Common myeloid progenitor, CD34-positive (primary cell): ENCODE results near the gene ANKMY1.

Experiments
- CTCF ChIA-PET: fragments of 350-600 bp; sonication (Branson Sonifier 250); formaldehyde crosslinking; loops from one replicate; lab custom pipeline; 2021; ENCODE audit warnings: antibody characterized with exemption; lab: Charles Lee
- POLR2A ChIA-PET: fragments of 350-600 bp; sonication (Branson Sonifier 250); formaldehyde crosslinking; loops from one replicate; lab custom pipeline; 2021; ENCODE audit warnings: antibody characterized with exemption; lab: Charles Lee
- DNase-seq, 3 donors: peaks; one replicate each; pipeline versions ENCODE4 v3.0.0 to v3.0.0-alpha.2; 2013
- H3K27ac ChIP-seq, 2 experiments: 1 replicate in 1 of 2; 2 replicates in 1 of 2; pipeline ENCODE4 v1.7.0; 2013; ENCODE audit warnings: inconsistent platforms in 2 of 2, low read length in 2 of 2, mild to moderate bottlenecking in 2 of 2, low read depth in 1 of 2, moderate library complexity in 1 of 2; ENCODE audit not compliant: severe bottlenecking in 2 of 2, insufficient read depth in 1 of 2, poor library complexity in 1 of 2
- H3K27me3 ChIP-seq, 5 experiments: replicated peaks in 2 of 5; 1 replicate in 3 of 5; 2 replicates in 2 of 5; pipeline versions ENCODE4 v1.6.1 to v1.7.0; 2013; ENCODE audit warnings: low read length in 4 of 5, mild to moderate bottlenecking in 2 of 5, moderate library complexity in 2 of 5, inconsistent platforms in 1 of 5; ENCODE audit not compliant: insufficient read depth in 5 of 5, control insufficient read depth in 4 of 5
- H3K36me3 ChIP-seq, 4 experiments: 1 replicate in 2 of 4; 2 replicates in 2 of 4; pipeline versions ENCODE4 v1.6.1 to v1.7.0; 2013; ENCODE audit warnings: low read length in 3 of 4, control low read depth in 1 of 4, mild to moderate bottlenecking in 1 of 4; ENCODE audit not compliant: control insufficient read depth in 4 of 4, insufficient read depth in 4 of 4
- H3K4me1 ChIP-seq, 4 experiments: 1 replicate in 3 of 4; 2 replicates in 1 of 4; pipeline versions ENCODE4 v1.6.1 to v1.7.1; 2013; ENCODE audit warnings: low read length in 3 of 4, mild to moderate bottlenecking in 3 of 4, control low read depth in 1 of 4, inconsistent platforms in 1 of 4, moderate library complexity in 1 of 4; ENCODE audit not compliant: control insufficient read depth in 4 of 4, insufficient read depth in 4 of 4; ENCODE audit errors: control extremely low read depth in 1 of 4
- H3K4me3 ChIP-seq, 7 experiments: 1 replicate in 4 of 7; 2 replicates in 3 of 7; pipeline versions ENCODE4 v1.5.1 to v1.7.0; 2013; ENCODE audit warnings: mild to moderate bottlenecking in 7 of 7, low read length in 6 of 7, moderate library complexity in 6 of 7, inconsistent platforms in 2 of 7, low read depth in 2 of 7, control low read depth in 1 of 7; ENCODE audit not compliant: insufficient read depth in 4 of 7, control insufficient read depth in 1 of 7; ENCODE audit errors: extremely low read depth in 1 of 7
- H3K9me3 ChIP-seq, 5 experiments: 1 replicate in 4 of 5; 2 replicates in 1 of 5; pipeline versions ENCODE4 v1.6.1 to v1.7.1; 2013; ENCODE audit warnings: low read length in 4 of 5, mild to moderate bottlenecking in 2 of 5, inconsistent platforms in 1 of 5, low read depth in 1 of 5, moderate library complexity in 1 of 5; ENCODE audit not compliant: control insufficient read depth in 4 of 5, insufficient read depth in 2 of 5; ENCODE audit errors: control extremely low read depth in 1 of 5
- WGBS: methylation state at CpG from one replicate; pipeline ENCODE4 v1.1.5; 2013; ENCODE audit not compliant: insufficient coverage; 5-methylcytosine and 5-hydroxymethylcytosine counted together

Gene ANKMY1

DNA sequence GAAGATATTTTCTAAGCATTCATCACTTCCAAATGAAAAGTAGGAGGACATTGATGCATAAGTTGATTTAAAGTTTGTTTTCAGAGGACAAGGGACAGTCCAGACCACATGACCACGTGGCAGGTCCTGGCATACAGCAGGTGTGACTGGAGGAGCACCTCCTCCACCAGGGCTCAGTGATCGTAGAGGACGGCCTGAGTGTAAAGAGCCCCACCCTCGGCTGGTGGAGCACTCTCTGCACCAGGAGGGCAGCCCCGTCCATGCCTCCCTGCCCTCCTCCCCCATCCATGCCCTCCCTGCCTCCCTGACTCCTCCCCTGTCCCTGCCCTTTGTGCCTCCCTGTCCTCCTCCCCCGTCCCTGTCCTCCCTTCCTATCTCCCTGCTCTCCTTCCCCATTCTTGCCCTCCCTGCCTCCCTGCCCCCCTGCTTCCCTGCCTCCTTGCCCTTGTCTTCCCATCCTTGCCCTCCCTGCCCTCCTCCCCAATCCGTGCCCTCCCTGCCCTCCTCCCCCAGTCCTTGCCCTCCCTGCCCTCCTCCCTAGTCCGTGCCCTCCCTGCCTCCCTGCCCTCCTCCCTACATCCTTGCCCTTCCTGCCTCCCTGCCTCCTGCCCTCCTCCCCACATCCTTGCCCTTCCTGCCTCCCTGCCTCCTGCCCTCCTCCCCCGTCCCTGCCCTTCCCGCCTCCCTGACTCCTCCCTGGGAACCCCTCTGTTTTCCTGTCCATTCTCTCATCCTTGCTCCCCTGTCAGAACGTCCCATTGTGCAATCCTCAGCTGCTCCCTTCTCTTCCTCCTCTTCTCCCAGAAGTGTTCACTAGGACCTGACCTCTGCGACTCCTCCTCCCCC, 47.9 kb downstream of the ANKMY1 start:
- WGBS: 88% methylated on average over 12 of the region's 12 CpGs
- POLR2A ChIA-PET: no interaction called here
- H3K36me3 ChIP-seq: peaks cover 0 to 25% (median 13%) of the 10 kb centered on the region in 4 experiments
- peaks cover 0 to 4% (median 4%) of the 10 kb centered on the region in 4 experiments for H3K4me1 ChIP-seq
- no peak overlapping the region for H3K27ac ChIP-seq
- H3K4me3 ChIP-seq: no peak overlapping the region
- H3K27me3 ChIP-seq: no peaks in the 10 kb centered on the region
- no peak for DNase-seq
- CTCF ChIA-PET: no interaction called here
- no peaks in the 10 kb centered on the region for H3K9me3 ChIP-seq

DNA sequence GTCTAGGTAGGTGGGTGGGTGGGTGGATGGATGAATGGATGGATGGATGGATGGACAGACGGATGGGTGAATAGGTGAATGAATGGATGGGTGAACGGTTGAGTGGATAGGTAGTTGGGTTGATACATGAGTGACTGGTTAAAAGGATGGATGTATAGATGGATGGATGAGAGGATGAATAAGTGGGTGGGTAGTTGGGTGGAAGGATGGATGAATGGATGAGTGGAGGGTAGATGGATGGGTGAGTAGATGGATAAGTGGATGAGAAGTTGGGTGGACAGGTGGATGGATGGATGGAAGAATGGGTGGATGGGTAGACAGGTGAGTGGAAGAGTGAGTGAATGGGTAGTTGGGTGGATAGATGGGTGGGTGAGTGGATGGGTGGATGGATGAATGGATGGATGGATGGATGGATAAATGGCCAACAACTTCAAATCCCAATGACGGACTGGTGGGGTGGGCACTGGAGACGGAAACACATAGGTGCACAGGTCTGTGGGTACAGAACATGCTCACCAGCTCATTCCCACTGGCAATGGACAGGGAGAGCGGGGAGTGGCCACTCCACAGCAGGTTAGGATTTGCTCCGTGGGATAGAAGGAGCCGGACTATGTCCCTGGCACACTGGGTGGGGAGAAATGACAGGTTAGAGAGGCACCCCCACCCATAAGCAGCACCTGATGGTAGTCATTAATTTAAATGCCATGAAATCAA, 48.8 kb downstream of the ANKMY1 start:
- WGBS: 96% methylated on average over 7 of the region's 7 CpGs
- Histone ChIP-seq H3K4me1 (peaks cover 0 to under 1% (median under 1%) of the 10 kb centered on the region in 4 experiments), H3K36me3 (peaks cover 0 to 25% (median 12%) of the 10 kb centered on the region in 4 experiments), H3K27me3 (no peaks in the 10 kb centered on the region), H3K4me3 (no peak overlapping the region), H3K27ac (no peak overlapping the region), H3K9me3 (no peaks in the 10 kb centered on the region)
- ChIA-PET POLR2A (no interaction called here), CTCF (no interaction called here)
- no peak for DNase-seq

DNA sequence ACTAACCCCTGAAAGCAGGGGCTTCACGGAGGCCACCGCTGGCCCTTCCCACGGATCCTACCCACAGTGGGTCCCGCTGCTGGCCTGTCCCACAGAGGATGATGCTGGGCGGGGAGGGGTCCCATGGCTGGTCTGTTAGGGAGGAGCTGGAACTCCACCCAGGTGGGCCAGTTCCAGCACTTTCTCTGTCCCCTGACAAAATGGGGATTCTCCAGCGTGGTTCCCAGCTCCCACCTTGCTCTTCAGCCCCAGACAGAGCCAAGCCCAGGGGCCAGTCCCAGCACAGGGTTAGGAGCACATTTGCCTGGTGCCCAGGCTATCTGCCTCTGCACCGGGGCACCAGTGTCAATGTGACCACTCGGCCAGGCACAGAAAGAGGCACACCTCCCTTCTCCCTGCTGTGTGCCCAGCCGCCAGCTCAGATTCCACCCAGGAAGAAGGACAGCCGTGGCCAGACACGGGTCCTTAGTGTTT, 50.0 kb downstream of the ANKMY1 start:
- no peak for DNase-seq
- ChIA-PET CTCF (interaction anchor here (1.0 kb wide), 1 partner anchor 331 kb away, joined by 3 read pairs; no protein-coding TSS in a partner anchor), POLR2A (no interaction called here)
- H3K27me3 ChIP-seq: no peaks in the 10 kb centered on the region
- no peak overlapping the region for H3K27ac ChIP-seq
- no peaks in the 10 kb centered on the region for H3K9me3 ChIP-seq
- peaks cover 0 to 24% (median 12%) of the 10 kb centered on the region in 4 experiments for H3K36me3 ChIP-seq
- H3K4me1 ChIP-seq: no peaks in the 10 kb centered on the region
- H3K4me3 ChIP-seq: no peak overlapping the region
- 96% methylated on average over 9 of the region's 11 CpGs for WGBS

DNA sequence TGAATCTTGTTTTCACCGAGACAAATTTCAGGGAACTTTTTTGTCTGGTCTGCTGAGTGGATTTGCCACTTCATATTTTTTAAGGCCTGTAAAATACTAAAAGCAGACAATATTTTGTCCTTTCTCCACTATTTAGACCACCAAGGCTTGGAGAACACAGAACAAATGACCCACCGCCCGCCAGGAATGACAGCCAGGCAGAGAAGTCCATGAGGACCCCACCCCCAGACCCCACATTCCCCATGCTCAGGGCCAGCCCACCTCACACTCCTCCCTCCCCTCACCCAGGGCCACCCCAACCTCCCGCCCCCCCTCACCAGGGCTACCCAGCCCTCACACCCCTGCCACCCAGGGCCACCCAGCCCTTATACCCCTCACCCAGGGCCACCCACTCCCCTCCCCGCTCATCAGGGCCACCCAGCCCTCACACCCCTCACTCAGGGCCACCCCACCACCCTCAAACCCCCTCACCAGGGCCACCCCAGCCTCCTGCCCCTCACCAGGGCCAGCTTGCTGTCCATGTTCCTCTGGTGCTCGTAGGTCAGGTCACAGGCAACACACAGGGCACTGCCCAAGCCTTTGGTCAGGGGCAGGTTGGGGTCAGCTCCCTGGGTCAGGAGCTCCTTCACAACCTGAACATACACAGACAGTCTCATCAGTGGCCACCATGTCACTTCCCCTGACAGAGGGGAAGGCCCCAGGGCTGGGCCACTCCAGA, 50.6 kb downstream of the ANKMY1 start:
- H3K9me3 ChIP-seq: no peaks in the 10 kb centered on the region
- ChIA-PET POLR2A (no interaction called here), CTCF (interaction anchor here (1.0 kb wide), 1 partner anchor 332 kb away, joined by 3 read pairs; no protein-coding TSS in a partner anchor)
- 80% methylated on average over 2 of the region's 6 CpGs for WGBS
- no peaks in the 10 kb centered on the region for H3K27me3 ChIP-seq
- no peaks in the 10 kb centered on the region for H3K4me1 ChIP-seq
- H3K36me3 ChIP-seq: peaks cover 0 to 21% (median 9%) of the 10 kb centered on the region in 4 experiments
- H3K4me3 ChIP-seq: no peak overlapping the region
- DNase-seq: no peak
- H3K27ac ChIP-seq: no peak overlapping the region

DNA sequence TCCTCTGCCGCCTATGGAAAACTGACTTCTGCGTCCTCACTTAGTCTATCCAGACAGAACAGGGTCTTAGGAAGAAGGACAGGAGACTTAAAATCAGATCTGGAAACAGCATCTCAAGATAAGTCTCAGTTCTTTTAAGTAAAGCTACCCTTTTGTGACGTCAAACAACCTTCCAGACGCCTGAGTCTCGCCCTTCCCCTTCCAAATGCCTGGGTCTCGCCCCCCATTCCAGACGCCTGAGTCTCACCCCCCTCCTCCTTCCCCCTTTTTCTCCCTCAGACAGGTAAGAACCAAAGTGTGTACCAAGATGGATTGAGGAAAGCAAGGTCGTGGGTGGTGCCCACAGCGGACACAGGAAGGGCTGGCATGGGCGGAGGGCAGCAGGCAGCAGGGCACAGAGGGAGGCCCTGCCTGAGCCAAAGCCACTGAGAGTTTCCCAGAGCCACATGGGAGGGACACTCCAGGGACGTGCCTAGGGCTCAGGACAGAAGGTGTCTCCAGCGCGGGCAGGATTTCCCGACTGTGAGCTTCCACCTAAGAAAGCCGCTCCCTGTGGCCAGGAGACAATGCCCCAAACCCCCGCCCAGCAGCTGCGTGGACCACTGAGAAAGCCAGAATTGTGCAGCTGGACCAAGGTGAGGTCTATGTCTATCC, 51.3 kb downstream of the ANKMY1 start:
- POLR2A ChIA-PET: no interaction called here
- Histone ChIP-seq H3K36me3 (peaks cover 0 to 18% (median 7%) of the 10 kb centered on the region in 4 experiments), H3K9me3 (no peaks in the 10 kb centered on the region), H3K27me3 (no peaks in the 10 kb centered on the region), H3K4me3 (no peak overlapping the region), H3K4me1 (no peaks in the 10 kb centered on the region), H3K27ac (no peak overlapping the region)
- no peak for DNase-seq
- CTCF ChIA-PET: no interaction called here
- WGBS: 93% methylated on average over 15 of the region's 17 CpGs

DNA sequence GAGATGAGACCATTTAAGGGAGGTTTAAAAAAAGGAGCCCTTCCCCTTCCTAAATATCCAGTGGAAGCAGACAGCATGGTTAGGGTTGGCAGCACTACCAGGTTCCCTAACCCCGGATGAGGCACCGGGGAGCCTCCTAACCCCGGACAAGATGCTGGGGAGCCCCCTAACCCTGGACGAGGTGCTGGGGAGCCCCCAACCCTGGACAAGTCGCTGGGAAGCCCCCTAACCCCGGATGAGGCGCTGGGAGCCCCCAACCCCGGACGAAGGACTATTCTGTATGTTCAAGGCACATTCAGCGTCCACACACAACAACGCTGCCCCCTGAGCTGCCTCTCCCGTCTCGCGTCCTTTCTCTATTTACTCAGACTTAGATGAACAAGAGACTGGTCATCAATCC, 51.9 kb downstream of the ANKMY1 start:
- ChIA-PET POLR2A (no interaction called here), CTCF (interaction anchor here (0.6 kb wide), 1 partner anchor 10 kb away, joined by 3 read pairs; no protein-coding TSS in a partner anchor)
- no peak for DNase-seq
- H3K4me3 ChIP-seq: no peak overlapping the region
- H3K9me3 ChIP-seq: no peaks in the 10 kb centered on the region
- no peaks in the 10 kb centered on the region for H3K27me3 ChIP-seq
- H3K4me1 ChIP-seq: no peaks in the 10 kb centered on the region
- 92% methylated on average over 13 of the region's 14 CpGs for WGBS
- no peak overlapping the region for H3K27ac ChIP-seq
- H3K36me3 ChIP-seq: peaks cover 0 to 12% (median 3%) of the 10 kb centered on the region in 4 experiments
